OCI-LY1 (cell line): Measurements from ENCODE around the gene MOCS1.

ENCODE experiments used
- H2AFZ ChIP-seq: fragments of 200-600 bp; sonication (generic), shearing (Covaris generic); 2 replicates; pipeline ENCODE4 v1.6.0; 2014; ENCODE audit warnings: antibody characterized with exemption, mild to moderate bottlenecking, low read length
- H3F3A ChIP-seq: fragments of 200-600 bp; sonication (generic), shearing (Covaris generic); 2 replicates; pipeline ENCODE4 v1.6.0; 2014; ENCODE audit warnings: mild to moderate bottlenecking, antibody characterized with exemption, low read length, moderate library complexity; ENCODE audit not compliant: insufficient read depth
- H3K27ac ChIP-seq: fragments of 200-600 bp; sonication (generic); 2 replicates; pipeline ENCODE4 v1.5.1; 2014; ENCODE audit warnings: low read length, mixed run types, mild to moderate bottlenecking, low read depth; ENCODE audit not compliant: poor library complexity, severe bottlenecking
- H3K27me3 ChIP-seq: fragments of 200-600 bp; sonication (generic); 2 replicates; pipeline ENCODE4 v1.6.0; 2014; ENCODE audit warnings: antibody characterized with exemption, mild to moderate bottlenecking, low read length, moderate library complexity; ENCODE audit not compliant: insufficient read depth
- H3K36me3 ChIP-seq: fragments of 200-600 bp; sonication (generic); 2 replicates; pipeline ENCODE4 v1.6.1; 2014; ENCODE audit warnings: mild to moderate bottlenecking, antibody characterized with exemption, low read length, moderate library complexity, mixed read lengths; ENCODE audit not compliant: insufficient read depth
- H3K4me1 ChIP-seq: fragments of 200-600 bp; sonication (generic); 2 replicates; pipeline ENCODE4 v1.5.1; 2014; ENCODE audit warnings: mild to moderate bottlenecking, low read length, moderate library complexity; ENCODE audit not compliant: insufficient read depth, severe bottlenecking
- H3K4me2 ChIP-seq: fragments of 200-600 bp; sonication (generic), shearing (Covaris generic); 2 replicates; pipeline ENCODE4 v1.6.1; 2014; ENCODE audit warnings: low read length
- H3K4me3 ChIP-seq: fragments of 200-600 bp; sonication (generic); 2 replicates; pipeline ENCODE4 v1.5.1; 2014; ENCODE audit warnings: low read length, low read depth, mild to moderate bottlenecking, mixed read lengths; ENCODE audit not compliant: poor library complexity, severe bottlenecking
- H3K79me2 ChIP-seq: fragments of 200-600 bp; shearing (Covaris generic); 2 replicates; pipeline ENCODE4 v1.6.1; 2016; ENCODE audit warnings: mixed run types, low read length, mixed read lengths; ENCODE audit not compliant: insufficient read depth
- H3K9ac ChIP-seq: fragments of 200-600 bp; sonication (generic), shearing (Covaris generic); 2 replicates; pipeline ENCODE4 v1.6.1; 2014; ENCODE audit warnings: mild to moderate bottlenecking, low read length, mixed read lengths
- H3K9me2 ChIP-seq: fragments of 200-600 bp; sonication (generic), shearing (Covaris generic); 2 replicates; pipeline ENCODE4 v1.6.1; 2014; ENCODE audit warnings: low read depth, mild to moderate bottlenecking, low read length, mixed read lengths
- H3K9me3 ChIP-seq: fragments of 200-600 bp; shearing (Covaris generic); 2 replicates; pipeline ENCODE4 v1.6.1; 2014; ENCODE audit warnings: low read length, mixed read lengths
- H4K20me1 ChIP-seq: fragments of 200-600 bp; sonication (generic), shearing (Covaris generic); 2 replicates; pipeline ENCODE4 v1.6.0; 2016; ENCODE audit warnings: mild to moderate bottlenecking, low read length; ENCODE audit not compliant: insufficient read depth
- EZH2 ChIP-seq: fragments of 200-600 bp; sonication (generic), shearing (Covaris generic); IDR thresholded peaks from 2 replicates; pipeline ENCODE4 v1.8.0; 2017; ENCODE audit warnings: borderline replicate concordance, mixed run types, mild to moderate bottlenecking, antibody characterized with exemption, low read length, moderate library complexity, mixed read lengths
- TF ChIP-seq, protein P1 (sequence below): fragments of 200-600 bp; sonication (generic), shearing (Covaris generic); IDR thresholded peaks from 2 replicates; pipeline ENCODE4 v1.5.1; 2017; ENCODE audit warnings: mild to moderate bottlenecking, antibody characterized with exemption, low read length, moderate library complexity, mixed read lengths

The MOCS1 gene

DNA sequence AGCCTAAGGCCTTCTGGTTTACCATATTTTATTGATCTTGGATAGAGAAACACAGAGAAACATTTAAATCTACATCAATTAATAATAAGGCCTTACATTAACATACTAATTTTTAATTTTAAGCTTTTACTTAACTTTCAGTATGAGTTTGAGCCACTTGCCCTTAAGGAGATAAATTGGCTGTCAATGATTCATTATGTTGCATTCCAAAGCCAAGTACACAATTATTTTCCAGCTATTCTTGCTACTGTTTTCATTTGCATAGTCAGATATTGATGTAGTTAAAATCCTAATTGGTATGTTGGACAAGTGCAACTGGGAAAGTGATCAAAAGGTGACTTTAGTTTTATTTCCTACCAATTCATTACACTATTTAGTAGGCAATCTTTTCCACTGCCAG, 58.2 kb downstream of the MOCS1 start:
- H3K4me1 ChIP-seq: no peaks in the 10 kb centered on the region
- no peak overlapping the region for H3K4me3 ChIP-seq
- no peak overlapping the region for H3K9ac ChIP-seq
- no peak overlapping the region for H2AFZ ChIP-seq
- no peaks in the 10 kb centered on the region for H3K79me2 ChIP-seq
- H4K20me1 ChIP-seq: no peaks in the 10 kb centered on the region
- H3K27me3 ChIP-seq: no peaks in the 10 kb centered on the region
- TF ChIP-seq, protein P1, sequence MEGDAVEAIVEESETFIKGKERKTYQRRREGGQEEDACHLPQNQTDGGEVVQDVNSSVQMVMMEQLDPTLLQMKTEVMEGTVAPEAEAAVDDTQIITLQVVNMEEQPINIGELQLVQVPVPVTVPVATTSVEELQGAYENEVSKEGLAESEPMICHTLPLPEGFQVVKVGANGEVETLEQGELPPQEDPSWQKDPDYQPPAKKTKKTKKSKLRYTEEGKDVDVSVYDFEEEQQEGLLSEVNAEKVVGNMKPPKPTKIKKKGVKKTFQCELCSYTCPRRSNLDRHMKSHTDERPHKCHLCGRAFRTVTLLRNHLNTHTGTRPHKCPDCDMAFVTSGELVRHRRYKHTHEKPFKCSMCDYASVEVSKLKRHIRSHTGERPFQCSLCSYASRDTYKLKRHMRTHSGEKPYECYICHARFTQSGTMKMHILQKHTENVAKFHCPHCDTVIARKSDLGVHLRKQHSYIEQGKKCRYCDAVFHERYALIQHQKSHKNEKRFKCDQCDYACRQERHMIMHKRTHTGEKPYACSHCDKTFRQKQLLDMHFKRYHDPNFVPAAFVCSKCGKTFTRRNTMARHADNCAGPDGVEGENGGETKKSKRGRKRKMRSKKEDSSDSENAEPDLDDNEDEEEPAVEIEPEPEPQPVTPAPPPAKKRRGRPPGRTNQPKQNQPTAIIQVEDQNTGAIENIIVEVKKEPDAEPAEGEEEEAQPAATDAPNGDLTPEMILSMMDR: no peak
- TF ChIP-seq EZH2: no peak
- H3K9me3 ChIP-seq: no peaks in the 10 kb centered on the region
- no peaks in the 10 kb centered on the region for H3F3A ChIP-seq
- H3K4me2 ChIP-seq: no peak overlapping the region
- no peak overlapping the region for H3K27ac ChIP-seq
- H3K36me3 ChIP-seq: no peaks in the 10 kb centered on the region
- H3K9me2 ChIP-seq: no peaks in the 10 kb centered on the region

GRCh38 chr6:39873439-39873838, 60.8 kb downstream of the MOCS1 start:
- H3K79me2 ChIP-seq: no peaks in the 10 kb centered on the region
- H3K27ac ChIP-seq: no peak overlapping the region
- H3K4me3 ChIP-seq: no peak overlapping the region
- no peaks in the 10 kb centered on the region for H3F3A ChIP-seq
- H3K4me1 ChIP-seq: no peaks in the 10 kb centered on the region
- no peaks in the 10 kb centered on the region for H3K9me2 ChIP-seq
- H3K9me3 ChIP-seq: no peaks in the 10 kb centered on the region
- H2AFZ ChIP-seq: no peak overlapping the region
- TF ChIP-seq EZH2: no peak
- TF ChIP-seq, protein P1: no peak
- H3K36me3 ChIP-seq: no peaks in the 10 kb centered on the region
- no peak overlapping the region for H3K4me2 ChIP-seq
- no peaks in the 10 kb centered on the region for H3K27me3 ChIP-seq
- H3K9ac ChIP-seq: no peak overlapping the region
- H4K20me1 ChIP-seq: no peaks in the 10 kb centered on the region

DNA sequence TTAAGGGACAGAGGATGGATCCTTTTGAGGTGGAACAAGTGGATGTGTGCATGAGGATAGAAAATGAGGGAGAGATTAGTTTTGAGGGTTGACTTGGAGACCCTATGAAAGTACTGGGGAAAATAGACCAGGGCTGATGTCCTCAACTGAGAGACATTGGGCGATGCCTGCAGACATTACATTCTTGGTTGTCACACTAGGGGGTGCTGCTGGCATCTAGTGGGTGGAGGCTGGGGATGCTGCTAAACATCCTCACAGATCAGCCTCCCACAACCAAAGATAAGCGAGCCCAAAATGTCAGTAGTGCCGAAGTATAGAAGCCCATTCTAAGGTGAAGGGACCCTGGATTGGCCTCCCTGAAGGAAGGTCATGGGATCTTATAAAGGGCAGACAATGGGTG, 63.3 kb downstream of the MOCS1 start:
- no peak overlapping the region for H2AFZ ChIP-seq
- no peaks in the 10 kb centered on the region for H3K9me2 ChIP-seq
- no peak overlapping the region for H3K4me3 ChIP-seq
- no peak overlapping the region for H3K4me2 ChIP-seq
- H4K20me1 ChIP-seq: no peaks in the 10 kb centered on the region
- H3K79me2 ChIP-seq: no peaks in the 10 kb centered on the region
- no peaks in the 10 kb centered on the region for H3K9me3 ChIP-seq
- no peaks in the 10 kb centered on the region for H3K36me3 ChIP-seq
- no peaks in the 10 kb centered on the region for H3F3A ChIP-seq
- no peak overlapping the region for H3K27ac ChIP-seq
- no peak for TF ChIP-seq EZH2
- TF ChIP-seq, protein P1: no peak; the same call in 1 of the 2 replicates
- H3K9ac ChIP-seq: no peak overlapping the region
- no peaks in the 10 kb centered on the region for H3K27me3 ChIP-seq
- no peaks in the 10 kb centered on the region for H3K4me1 ChIP-seq
